ENCODE results near the gene SAA4. TPM values are rescaled to one million over a fixed set of nuclear protein-coding genes. Genes with fewer than 3 reads are reported as not detected.
"Not testable (repeated sequence)": the region's sequence is repeated elsewhere in the genome, so short reads cannot be mapped to it uniquely, and the experiment has no call there.

Gene SAA4
- total RNA-seq, 1 donor from 2014 or later = 1.7 TPM

DNA sequence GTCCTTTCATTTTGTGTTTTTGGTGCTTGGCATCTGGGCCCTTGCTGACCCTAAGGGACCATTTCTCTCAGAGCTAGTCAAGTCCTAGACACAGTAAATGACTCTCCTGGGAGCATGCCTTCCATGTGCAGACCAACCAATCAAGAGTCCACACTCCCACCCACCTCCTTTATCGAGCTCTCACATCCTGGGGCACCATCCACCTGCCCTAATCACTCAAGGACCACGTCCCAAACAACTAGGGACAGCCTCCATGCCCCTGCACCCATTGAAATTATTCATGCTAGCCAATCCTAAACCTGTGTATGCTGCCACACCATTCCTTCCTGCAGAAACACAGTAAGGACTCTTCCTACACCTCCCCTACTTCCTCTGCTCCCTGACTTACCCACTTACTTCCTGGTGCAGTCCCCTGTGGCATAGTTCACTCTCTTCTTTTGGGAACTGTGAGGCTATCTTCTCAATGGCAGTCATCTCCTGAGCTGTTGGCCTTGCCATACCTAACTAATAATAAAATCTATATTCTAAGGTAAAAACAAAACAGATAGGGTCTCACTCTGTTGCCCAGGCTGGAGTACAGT is 18.3 kb upstream of the SAA4 start:
- H3K27me3 ChIP-seq = no peaks in the 10 kb centered on the region
- no peaks in the 10 kb centered on the region for H3K4me1 ChIP-seq
- H3K4me3 ChIP-seq = no peak overlapping the region
- TF ChIP-seq POLR2AphosphoS5 (IDR thresholded peaks at IDR 0.05; ENCODE audit: insufficient read depth in 1 of 2, low read depth in 1 of 2) = no peak
- TF ChIP-seq POLR2A (IDR thresholded peaks at IDR 0.05) = no peak
- TF ChIP-seq, protein P1, sequence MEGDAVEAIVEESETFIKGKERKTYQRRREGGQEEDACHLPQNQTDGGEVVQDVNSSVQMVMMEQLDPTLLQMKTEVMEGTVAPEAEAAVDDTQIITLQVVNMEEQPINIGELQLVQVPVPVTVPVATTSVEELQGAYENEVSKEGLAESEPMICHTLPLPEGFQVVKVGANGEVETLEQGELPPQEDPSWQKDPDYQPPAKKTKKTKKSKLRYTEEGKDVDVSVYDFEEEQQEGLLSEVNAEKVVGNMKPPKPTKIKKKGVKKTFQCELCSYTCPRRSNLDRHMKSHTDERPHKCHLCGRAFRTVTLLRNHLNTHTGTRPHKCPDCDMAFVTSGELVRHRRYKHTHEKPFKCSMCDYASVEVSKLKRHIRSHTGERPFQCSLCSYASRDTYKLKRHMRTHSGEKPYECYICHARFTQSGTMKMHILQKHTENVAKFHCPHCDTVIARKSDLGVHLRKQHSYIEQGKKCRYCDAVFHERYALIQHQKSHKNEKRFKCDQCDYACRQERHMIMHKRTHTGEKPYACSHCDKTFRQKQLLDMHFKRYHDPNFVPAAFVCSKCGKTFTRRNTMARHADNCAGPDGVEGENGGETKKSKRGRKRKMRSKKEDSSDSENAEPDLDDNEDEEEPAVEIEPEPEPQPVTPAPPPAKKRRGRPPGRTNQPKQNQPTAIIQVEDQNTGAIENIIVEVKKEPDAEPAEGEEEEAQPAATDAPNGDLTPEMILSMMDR (IDR thresholded peaks at IDR 0.05) = no peak
- DNase-seq (ENCODE audit: extremely low spot score in 2 of 2) = no peak
- H3K9me3 ChIP-seq = no peaks in the 10 kb centered on the region
- intact Hi-C loops (cut with DNase I) = no loop called here
- H3K36me3 ChIP-seq = no peaks in the 10 kb centered on the region
- no peak overlapping the region for H3K27ac ChIP-seq

DNA sequence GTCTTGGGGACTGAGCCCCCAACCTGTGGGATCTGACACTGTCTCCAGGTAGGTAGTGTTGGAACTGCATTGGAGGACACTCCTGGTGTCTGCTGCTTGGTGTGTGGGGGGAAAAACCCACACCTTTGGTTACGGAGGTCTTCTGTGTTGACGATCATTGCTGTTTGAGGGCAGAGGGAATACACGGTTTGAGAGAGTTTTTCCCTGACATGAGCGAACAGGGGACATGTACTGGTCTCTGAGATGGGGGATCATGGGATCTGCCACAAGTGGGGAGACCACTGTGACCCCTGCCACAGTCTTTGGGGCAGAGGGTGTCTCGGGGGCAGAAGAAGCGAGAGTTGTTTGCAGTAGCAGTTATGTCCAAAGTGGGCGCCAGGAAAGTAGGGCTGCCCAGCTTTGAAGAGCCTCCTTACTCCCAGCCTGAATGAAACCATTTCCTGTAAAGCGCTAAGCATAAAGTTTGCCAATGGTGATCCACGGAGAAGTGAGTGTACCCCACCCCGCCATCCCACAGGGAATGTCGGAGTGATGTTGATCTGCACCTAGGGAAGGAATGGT is 17.3 kb upstream of the SAA4 start:
- intact Hi-C loops (cut with DNase I) = no loop called here

DNA sequence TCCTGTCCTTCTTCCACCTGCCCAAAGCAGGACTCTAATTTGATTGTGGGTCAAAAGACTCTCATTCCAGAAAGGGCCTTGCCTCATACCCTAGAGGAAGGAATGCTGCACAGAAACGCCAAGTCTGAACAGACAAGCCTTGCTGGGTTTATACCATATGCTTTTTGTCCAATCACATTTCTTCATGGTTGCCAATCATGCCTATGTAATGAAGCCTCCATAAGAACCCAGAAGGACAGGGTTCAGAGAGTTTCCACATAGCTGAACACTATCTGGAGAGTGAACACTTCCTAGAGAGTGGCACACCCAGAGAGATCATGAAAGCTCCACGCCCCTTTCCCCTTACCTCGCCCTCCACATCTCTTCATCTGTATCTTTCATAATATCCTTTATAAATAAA is 16.6 kb upstream of the SAA4 start:
- intact Hi-C loops (cut with DNase I) = no loop called here
- Histone ChIP-seq H3K36me3 (no peaks in the 10 kb centered on the region), H3K9me3 (no peaks in the 10 kb centered on the region), H3K4me1 (no peaks in the 10 kb centered on the region), H3K4me3 (no peak overlapping the region), H3K27me3 (no peaks in the 10 kb centered on the region), H3K27ac (no peak overlapping the region)
- TF ChIP-seq POLR2A (IDR thresholded peaks at IDR 0.05) (no peak), POLR2AphosphoS5 (IDR thresholded peaks at IDR 0.05; ENCODE audit: insufficient read depth in 1 of 2, low read depth in 1 of 2) (no peak)
- TF ChIP-seq, protein P1 (IDR thresholded peaks at IDR 0.05) = no peak
- DNase-seq (ENCODE audit: extremely low spot score in 2 of 2) = peak in 1 of 2 donors; percentile 20

More for the DNA sequence above, 17.3 kb upstream of the SAA4 start:
- Histone ChIP-seq H3K27ac (no peak overlapping the region), H3K4me1 (no peaks in the 10 kb centered on the region), H3K9me3 (no peaks in the 10 kb centered on the region), H3K36me3 (no peaks in the 10 kb centered on the region), H3K4me3 (no peak overlapping the region), H3K27me3 (no peaks in the 10 kb centered on the region)
- no peak for TF ChIP-seq POLR2AphosphoS5 (IDR thresholded peaks at IDR 0.05; ENCODE audit: insufficient read depth in 1 of 2, low read depth in 1 of 2)
- TF ChIP-seq, protein P1 (IDR thresholded peaks at IDR 0.05) = no peak
- no peak for TF ChIP-seq POLR2A (IDR thresholded peaks at IDR 0.05)
- DNase-seq (ENCODE audit: extremely low spot score in 2 of 2) = peak in 1 of 2 donors; percentile 54

DNA sequence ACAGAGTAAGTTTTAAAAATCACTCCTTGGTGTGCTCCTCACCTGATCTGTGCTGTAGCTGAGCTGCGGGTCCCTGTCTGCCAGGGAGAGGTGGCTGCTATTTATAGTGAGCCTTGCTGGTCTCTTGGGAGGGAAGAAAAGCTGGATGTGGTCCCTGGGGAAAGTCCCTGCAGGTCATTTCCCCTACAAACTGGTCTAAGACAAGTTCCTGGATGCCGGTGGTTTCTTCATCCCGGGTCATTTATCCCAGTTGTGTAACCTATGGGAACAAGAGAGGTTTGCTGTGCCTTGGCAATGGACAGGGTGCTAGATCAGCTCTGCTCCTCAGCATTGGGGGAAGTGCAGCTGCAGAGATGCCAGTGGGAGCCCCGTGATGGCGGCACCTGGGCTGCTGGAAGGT is 12.0 kb upstream of the SAA4 start, which contains the start of gene SAA2:
Gene SAA2 (minus strand): TSS at position 108 of the 400 bp plus-strand sequence. CDS start 657 bp downstream, outside the sequence.
- intact Hi-C loops (cut with DNase I) = no loop called here
- TF ChIP-seq POLR2A (IDR thresholded peaks at IDR 0.05) (no peak), POLR2AphosphoS5 (IDR thresholded peaks at IDR 0.05; ENCODE audit: insufficient read depth in 1 of 2, low read depth in 1 of 2) (no peak)
- TF ChIP-seq, protein P1 (IDR thresholded peaks at IDR 0.05) = no peak
- Histone ChIP-seq H3K4me3 (no peak within 1 kb of the TSS), H3K27ac (no peak within 1 kb of the TSS), H3K27me3 (no peaks in the 10 kb centered on the region), H3K9me3 (no peaks in the 10 kb centered on the region), H3K36me3 (no peaks in the 10 kb centered on the region), H3K4me1 (no peaks in the 10 kb centered on the region)
- DNase-seq (ENCODE audit: extremely low spot score in 2 of 2) = peak in 1 of 2 donors; percentile 72

DNA sequence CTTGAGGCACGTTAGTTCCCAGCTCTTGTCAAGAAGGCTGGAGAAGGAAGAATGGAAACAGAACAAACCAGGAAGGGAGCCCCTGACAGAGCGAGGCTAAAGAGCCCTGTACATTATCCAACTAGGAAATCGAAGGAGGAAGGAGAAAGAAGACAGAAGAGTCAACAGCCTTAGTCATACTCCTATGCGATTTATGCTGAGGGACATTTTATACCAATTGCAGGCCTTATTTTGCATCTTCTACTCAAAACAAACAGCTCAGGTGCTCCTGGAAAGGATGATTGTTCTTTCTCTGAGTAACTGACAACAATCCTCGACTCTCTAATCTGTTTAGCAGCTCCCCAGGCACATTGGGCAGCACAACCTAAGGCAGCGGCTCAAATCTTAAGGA is 10.6 kb upstream of the SAA4 start:
- DNase-seq (ENCODE audit: extremely low spot score in 2 of 2); H3K4me1 ChIP-seq; H3K36me3 ChIP-seq; intact Hi-C loops (cut with DNase I); H3K27ac ChIP-seq; H3K9me3 ChIP-seq; H3K27me3 ChIP-seq; H3K4me3 ChIP-seq: not testable (repeated sequence)

DNA sequence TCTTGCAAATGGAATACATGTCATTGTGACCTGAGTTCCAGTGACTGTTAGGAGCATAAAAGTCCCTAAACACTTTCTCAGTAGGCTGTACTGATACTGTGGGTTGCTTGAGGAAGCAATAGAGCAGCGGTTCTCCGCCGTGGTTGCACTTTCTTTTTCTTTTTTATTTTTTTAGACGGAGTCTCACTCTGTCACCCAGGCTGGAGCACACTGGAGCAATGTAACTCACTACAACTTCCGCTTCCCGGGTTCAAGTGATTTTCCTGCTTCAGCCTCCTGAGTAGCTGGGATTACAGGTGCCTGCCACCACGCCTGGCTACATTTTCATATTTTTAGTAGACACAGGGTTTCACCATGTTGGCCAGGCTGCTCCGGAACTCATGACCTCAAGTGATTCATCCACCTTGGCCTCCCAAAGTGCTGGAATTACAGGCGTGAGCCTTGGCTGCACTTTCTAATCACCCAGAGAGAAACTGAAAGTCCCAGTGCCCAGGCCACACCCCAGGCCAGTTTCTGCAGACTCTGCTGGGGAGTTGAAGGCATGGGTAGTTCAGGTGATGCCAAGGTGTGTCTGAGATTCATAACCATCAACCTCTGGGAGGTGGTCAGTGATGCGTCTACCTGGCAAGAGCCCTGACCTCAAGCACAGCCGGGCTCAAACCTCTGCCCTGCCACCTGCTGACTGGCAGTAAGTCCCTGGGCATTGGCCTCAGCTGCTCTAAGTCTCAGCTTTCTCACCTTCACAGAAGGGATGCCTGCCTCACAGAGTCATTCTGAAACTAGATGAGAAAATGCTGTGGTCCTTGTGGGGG is 10.0 kb upstream of the SAA4 start:
- intact Hi-C loops (cut with DNase I); H3K36me3 ChIP-seq; H3K4me3 ChIP-seq; H3K27ac ChIP-seq; H3K27me3 ChIP-seq; DNase-seq (ENCODE audit: extremely low spot score in 2 of 2); H3K9me3 ChIP-seq; H3K4me1 ChIP-seq: not testable (repeated sequence)
